ENCODE measurements around the gene ASRGL1. TPM values are rescaled to one million over a fixed set of nuclear protein-coding genes. Genes with fewer than 3 reads are reported as not detected.

ASRGL1 gene
- total and polyA plus RNA-seq, 2 experiments from 2014 or later: 6.9 to 21.5 TPM

- TF ChIP-seq CTCF (IDR thresholded peaks at IDR 0.05; ENCODE audit: low read depth, low read length): no peak
- DNase-seq (ENCODE audit: low read depth in 1 of 2, low spot score in 1 of 2): no peak
- H3K4me1 ChIP-seq (ENCODE audit: low read depth): peaks cover 16% of the 10 kb centered on the region
- H3K4me3 ChIP-seq: no peak overlapping the region
- H3K9me3 ChIP-seq (ENCODE audit: low read depth): no peaks in the 10 kb centered on the region
- H3K27ac ChIP-seq: no peak overlapping the region
- H3K27me3 ChIP-seq: no peaks in the 10 kb centered on the region
- no peaks in the 10 kb centered on the region for H3K36me3 ChIP-seq
Measured at GRCh38 chr11:62393061-62393611, 55.9 kb downstream of the ASRGL1 start.

GRCh38 chr11:62393735-62394134, 56.5 kb downstream of the ASRGL1 start:
- no peak for DNase-seq (ENCODE audit: low read depth in 1 of 2, low spot score in 1 of 2)
- Histone ChIP-seq H3K36me3 (no peaks in the 10 kb centered on the region), H3K4me1 (ENCODE audit: low read depth) (peaks cover 20% of the 10 kb centered on the region), H3K4me3 (no peak overlapping the region), H3K27me3 (no peaks in the 10 kb centered on the region), H3K9me3 (ENCODE audit: low read depth) (no peaks in the 10 kb centered on the region), H3K27ac (no peak overlapping the region)
- no peak for TF ChIP-seq CTCF (IDR thresholded peaks at IDR 0.05; ENCODE audit: low read depth, low read length)

GRCh38 chr11:62394825-62395538, 57.7 kb downstream of the ASRGL1 start:
- TF ChIP-seq CTCF (IDR thresholded peaks at IDR 0.05; ENCODE audit: low read depth, low read length): peak; percentile 59
- Histone ChIP-seq H3K9me3 (ENCODE audit: low read depth) (no peaks in the 10 kb centered on the region), H3K4me1 (ENCODE audit: low read depth) (peaks cover 22% of the 10 kb centered on the region), H3K4me3 (peak overlapping the region; percentile 4), H3K27me3 (no peaks in the 10 kb centered on the region), H3K27ac (no peak overlapping the region), H3K36me3 (no peaks in the 10 kb centered on the region)
- peak; percentile 83 to 90 for DNase-seq (ENCODE audit: low read depth in 1 of 2, low spot score in 1 of 2)

GRCh38 chr11:62395885-62396551, 58.8 kb downstream of the ASRGL1 start:
- no peak for DNase-seq (ENCODE audit: low read depth in 1 of 2, low spot score in 1 of 2)
- no peaks in the 10 kb centered on the region for H3K9me3 ChIP-seq (ENCODE audit: low read depth)
- TF ChIP-seq CTCF (IDR thresholded peaks at IDR 0.05; ENCODE audit: low read depth, low read length): no peak
- H3K4me1 ChIP-seq (ENCODE audit: low read depth): peaks cover 22% of the 10 kb centered on the region
- H3K4me3 ChIP-seq: no peak overlapping the region
- peak overlapping the region; percentile 58 for H3K27ac ChIP-seq
- H3K36me3 ChIP-seq: no peaks in the 10 kb centered on the region
- no peaks in the 10 kb centered on the region for H3K27me3 ChIP-seq

GRCh38 chr11:62398011-62398994, 61.1 kb downstream of the ASRGL1 start:
- no peaks in the 10 kb centered on the region for H3K36me3 ChIP-seq
- peak in 1 of 2 donors; percentile 62 for DNase-seq (ENCODE audit: low read depth in 1 of 2, low spot score in 1 of 2)
- no peaks in the 10 kb centered on the region for H3K27me3 ChIP-seq
- no peak overlapping the region for H3K4me3 ChIP-seq
- TF ChIP-seq CTCF (IDR thresholded peaks at IDR 0.05; ENCODE audit: low read depth, low read length): no peak
- peaks cover 22% of the 10 kb centered on the region for H3K4me1 ChIP-seq (ENCODE audit: low read depth)
- H3K27ac ChIP-seq: no peak overlapping the region
- no peaks in the 10 kb centered on the region for H3K9me3 ChIP-seq (ENCODE audit: low read depth)

Data from cardiac muscle cell (in vitro differentiated cells and primary cell).